ENCODE data around the gene ACTR5. TPM values are rescaled to one million over a fixed set of nuclear protein-coding genes. Genes with fewer than 3 reads are reported as not detected.

The ACTR5 gene
- total and polyA plus RNA-seq, 4 donors = 1.9 to 5.4 (median 4.0) TPM

GRCh38 chr20:38732981-38733380 is 15.3 kb upstream of the ACTR5 start:
- H3K4me3 ChIP-seq (ENCODE audit: low read depth in 1 of 3, low read length in 3 of 3) = no peak overlapping the region
- no peak for TF ChIP-seq FOXA2 (IDR thresholded peaks at IDR 0.05)
- TF ChIP-seq NR2F2 (IDR thresholded peaks at IDR 0.05) = no peak
- TF ChIP-seq EGR1 (IDR thresholded peaks at IDR 0.05; ENCODE audit: low read depth in 2 of 2) = no peak
- no peak overlapping the region for H3K9ac ChIP-seq (ENCODE audit: low read depth in 1 of 2, low read length in 2 of 2)
- no peaks in the 10 kb centered on the region for H3K36me3 ChIP-seq (ENCODE audit: control insufficient read depth in 4 of 4, insufficient read depth in 3 of 4, low read depth in 1 of 4, low read length in 3 of 4)
- no peak for DNase-seq (ENCODE audit: low spot score)
- H3K27ac ChIP-seq (ENCODE audit: low read depth in 1 of 2, low read length in 2 of 2) = no peak overlapping the region
- no peaks in the 10 kb centered on the region for H3K9me3 ChIP-seq (ENCODE audit: control insufficient read depth in 4 of 4, low read length in 3 of 4)
- WGBS = 77% methylated on average over 4 of the region's 4 CpGs
- peaks cover 3 to 14% (median 8%) of the 10 kb centered on the region in 4 donors for H3K4me1 ChIP-seq (ENCODE audit: control insufficient read depth in 4 of 4, insufficient read depth in 4 of 4, low read length in 3 of 4)
- peaks cover 5 to 31% (median 13%) of the 10 kb centered on the region in 4 donors for H3K27me3 ChIP-seq (ENCODE audit: control insufficient read depth in 4 of 4, insufficient read depth in 4 of 4, low read length in 3 of 4)

GRCh38 chr20:38735172-38735571 is 13.1 kb upstream of the ACTR5 start:
- no peak overlapping the region for H3K27ac ChIP-seq (ENCODE audit: low read depth in 1 of 2, low read length in 2 of 2)

More at GRCh38 chr20:38735172-38735571, 13.1 kb upstream of the ACTR5 start:
- no peaks in the 10 kb centered on the region for H3K9me3 ChIP-seq (ENCODE audit: control insufficient read depth in 4 of 4, low read length in 3 of 4)
- peaks cover 3 to 9% (median 8%) of the 10 kb centered on the region in 4 donors for H3K4me1 ChIP-seq (ENCODE audit: control insufficient read depth in 4 of 4, insufficient read depth in 4 of 4, low read length in 3 of 4)
- H3K36me3 ChIP-seq (ENCODE audit: control insufficient read depth in 4 of 4, insufficient read depth in 3 of 4, low read depth in 1 of 4, low read length in 3 of 4) = no peaks in the 10 kb centered on the region
- WGBS = 44% methylated on average over 6 of the region's 6 CpGs
- DNase-seq (ENCODE audit: low spot score) = no peak
- H3K4me3 ChIP-seq (ENCODE audit: low read depth in 1 of 3, low read length in 3 of 3) = no peak overlapping the region
- H3K27me3 ChIP-seq (ENCODE audit: control insufficient read depth in 4 of 4, insufficient read depth in 4 of 4, low read length in 3 of 4) = peaks cover 5 to 22% (median 6%) of the 10 kb centered on the region in 4 donors
- H3K9ac ChIP-seq (ENCODE audit: low read depth in 1 of 2, low read length in 2 of 2) = no peak overlapping the region
- TF ChIP-seq ZBTB33 (IDR thresholded peaks at IDR 0.05) (no peak), ATF3 (IDR thresholded peaks at IDR 0.05) (no peak), NR2F2 (IDR thresholded peaks at IDR 0.05) (no peak), FOXA1 (IDR thresholded peaks at IDR 0.05) (no peak), RAD21 (IDR thresholded peaks at IDR 0.05) (no peak), EGR1 (IDR thresholded peaks at IDR 0.05; ENCODE audit: low read depth in 2 of 2) (no peak), MAX (IDR thresholded peaks at IDR 0.05) (no peak), CTCF (IDR thresholded peaks at IDR 0.05; ENCODE audit: low read depth, low read length, missing input control) (no peak), SP1 (IDR thresholded peaks at IDR 0.05) (no peak), REST (IDR thresholded peaks at IDR 0.05) (no peak), TAF1 (conservative IDR thresholded peaks at IDR 0.05) (no peak), GABPA (IDR thresholded peaks at IDR 0.05 in 1 of 2, conservative IDR thresholded peaks at IDR 0.05 in 1 of 2) (no peak)

All from liver (tissue), 9 donors.